ENCODE measurements around the gene PAX1.

The PAX1 gene

GRCh38 chr20:21705575-21706260 lies at the start of gene PAX1:
TSS of gene PAX1 (plus strand) at chr20:21705664. CDS start at chr20:21705713, 49 bp downstream.
- no peak for DNase-seq (ENCODE audit: low spot score)

GRCh38 chr20:21656308-21657067 lies 49.0 kb upstream of the PAX1 start:
- no peak for DNase-seq (ENCODE audit: low spot score)

DNA sequence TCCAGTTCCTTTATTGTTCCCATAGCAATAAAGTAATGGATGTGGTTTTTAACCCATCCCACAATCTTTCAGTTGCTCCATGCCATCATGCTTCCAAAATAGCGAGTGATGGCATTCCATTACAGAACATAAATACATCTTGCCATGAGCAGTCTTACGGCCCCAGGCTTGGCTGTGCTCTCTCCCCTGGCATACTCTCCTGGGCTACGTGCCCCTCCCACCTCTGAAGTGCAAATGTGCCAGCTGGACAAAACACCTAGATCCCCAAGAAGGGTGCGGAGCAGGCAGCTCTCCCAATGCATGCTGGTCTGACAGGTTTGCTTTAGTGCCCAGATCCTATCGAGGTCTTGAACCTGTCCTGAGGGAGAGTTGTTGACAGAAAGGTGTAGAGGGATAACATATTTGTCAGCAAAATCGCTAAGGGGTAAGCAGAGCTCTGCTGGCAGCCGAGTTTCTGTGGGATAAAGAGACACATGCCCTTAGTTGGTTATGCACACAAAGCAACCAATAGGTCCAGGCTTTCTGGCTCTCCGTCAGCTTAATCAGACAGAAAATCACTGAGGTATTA lies 43.9 kb upstream of the PAX1 start:
- DNase-seq (ENCODE audit: low spot score), result no peak

DNA sequence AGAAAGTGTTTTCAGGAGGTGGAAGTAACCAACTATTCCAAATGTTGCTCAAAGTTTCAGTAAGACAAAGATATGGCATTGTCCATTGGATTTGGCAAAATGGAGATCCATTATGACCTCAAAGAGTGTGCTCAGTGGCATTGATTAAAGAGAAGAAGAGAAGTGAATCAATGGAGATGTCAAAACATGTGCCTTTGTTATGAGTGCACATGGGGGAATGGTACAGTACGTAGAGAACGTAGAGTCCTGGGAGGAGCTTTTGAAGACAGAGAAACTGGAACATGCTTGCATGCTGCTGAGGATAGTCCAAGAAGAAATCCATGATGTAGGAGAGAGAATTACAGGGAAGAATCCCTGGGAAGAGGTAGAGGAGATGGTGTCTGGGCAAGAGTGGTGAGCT lies 42.0 kb upstream of the PAX1 start:
- DNase-seq (ENCODE audit: low spot score), result no peak

GRCh38 chr20:21665687-21666446 lies 39.6 kb upstream of the PAX1 start:
- no peak for DNase-seq (ENCODE audit: low spot score)

DNA sequence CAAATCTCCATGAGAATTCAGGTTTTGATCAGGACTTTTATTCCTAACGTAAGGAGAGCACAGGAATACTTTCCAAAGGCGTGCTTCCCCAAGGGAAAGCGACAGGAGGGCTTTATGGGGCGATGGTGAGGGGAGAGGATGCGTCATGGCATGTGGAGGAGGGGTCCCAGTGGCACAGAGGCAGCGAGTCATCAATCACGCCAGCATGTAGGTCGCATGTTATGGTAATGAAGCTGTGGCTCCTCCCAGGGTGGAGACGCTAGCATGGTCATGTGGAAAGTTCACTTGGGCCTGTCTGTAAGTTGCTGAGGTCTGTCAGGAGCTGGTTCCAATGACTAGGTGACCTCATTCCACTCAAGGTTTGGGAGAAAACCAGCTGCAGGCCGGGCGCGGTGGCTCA lies 35.3 kb upstream of the PAX1 start:
- DNase-seq (ENCODE audit: low spot score), result no peak

GRCh38 chr20:21670981-21671380 lies 34.5 kb upstream of the PAX1 start:
- no peak for DNase-seq (ENCODE audit: low spot score)

DNA sequence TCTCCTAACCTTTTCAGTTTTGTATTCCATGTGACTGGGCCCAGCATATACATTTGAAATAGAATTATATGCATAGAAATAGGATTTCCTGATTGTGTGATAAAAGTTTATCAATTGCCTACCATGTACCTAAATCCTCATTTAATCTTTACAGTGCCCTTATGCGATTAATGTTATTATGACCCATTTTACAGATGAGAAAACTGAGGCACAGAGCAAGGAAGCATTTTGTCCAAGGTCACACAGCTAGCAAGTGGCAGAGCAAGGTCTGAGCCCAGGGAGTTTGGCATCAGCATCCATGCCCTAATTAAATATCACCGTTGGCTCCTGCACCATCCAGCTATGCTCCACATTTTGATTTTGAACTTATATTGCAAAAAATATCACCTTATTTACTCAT lies 28.2 kb upstream of the PAX1 start:
- no peak for DNase-seq (ENCODE audit: low spot score)

GRCh38 chr20:21677781-21678180 lies 27.7 kb upstream of the PAX1 start:
- no peak for DNase-seq (ENCODE audit: low spot score)

GRCh38 chr20:21681234-21681921 lies 24.1 kb upstream of the PAX1 start:
- DNase-seq (ENCODE audit: low spot score), result no peak

DNA sequence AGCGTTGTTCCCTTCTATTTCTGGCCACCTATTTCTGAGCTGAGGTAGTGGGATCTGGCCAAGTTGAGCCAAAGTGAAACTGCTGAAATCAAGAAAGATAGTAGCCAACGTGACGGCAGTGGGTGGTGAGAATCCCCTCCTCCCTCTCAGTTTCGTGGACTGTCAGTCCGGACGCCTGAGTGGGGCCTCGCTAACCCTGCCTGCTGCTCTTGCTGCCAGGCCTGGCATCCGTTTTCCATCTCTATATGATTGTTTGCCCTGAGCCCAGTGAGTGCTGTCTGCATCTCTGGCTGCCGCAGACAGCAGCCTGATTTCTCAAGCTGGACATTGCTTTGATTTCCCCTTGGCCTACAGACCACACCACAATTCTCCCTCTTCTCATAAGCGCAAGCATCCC lies 23.5 kb upstream of the PAX1 start:
- DNase-seq (ENCODE audit: low spot score), result no peak

- no peak for DNase-seq (ENCODE audit: low spot score)
Measured at GRCh38 chr20:21682521-21682954, 22.9 kb upstream of the PAX1 start.

- no peak for DNase-seq (ENCODE audit: low spot score)
Measured at GRCh38 chr20:21684671-21685070, 20.8 kb upstream of the PAX1 start.

DNA sequence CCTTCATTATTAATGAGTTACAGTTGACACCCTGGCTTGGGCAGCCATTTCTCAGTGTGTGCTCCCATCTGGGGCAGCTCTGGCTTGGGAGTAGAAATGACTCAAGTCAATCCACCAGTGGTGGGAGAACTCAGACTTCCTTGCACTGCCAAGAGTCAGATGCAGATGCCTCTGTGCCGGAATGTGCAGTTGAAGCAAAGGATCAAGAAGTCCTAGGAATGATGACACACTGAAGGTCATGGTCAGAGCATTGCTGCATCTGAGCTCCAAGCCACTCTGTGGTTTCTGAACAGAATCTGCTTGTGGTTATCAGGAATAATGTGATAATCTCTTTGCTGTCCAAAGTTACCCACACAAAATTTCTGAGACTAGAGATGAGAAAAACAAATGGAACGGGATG lies 19.5 kb upstream of the PAX1 start:
- DNase-seq (ENCODE audit: low spot score), result no peak

DNA sequence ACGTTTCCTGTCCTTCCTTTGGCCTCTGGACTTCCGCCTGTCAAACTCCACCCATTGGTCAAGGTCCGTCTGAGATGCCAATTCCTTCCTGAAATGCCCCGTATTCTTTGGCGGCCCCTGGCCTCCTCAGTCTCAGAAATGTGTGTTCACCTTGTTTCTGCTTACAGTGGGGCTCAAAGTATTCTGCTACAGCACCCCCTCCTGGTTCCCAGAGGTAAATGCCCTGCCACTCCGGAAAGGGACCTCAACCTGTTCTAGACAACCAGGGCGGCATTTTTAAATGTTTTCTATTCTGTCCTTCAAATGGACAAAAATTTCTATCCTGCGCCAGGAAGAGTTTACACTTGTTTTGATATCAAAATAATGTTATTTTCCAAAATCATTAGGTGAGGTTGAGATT lies 12.1 kb upstream of the PAX1 start:
- DNase-seq (ENCODE audit: low spot score), result no peak

DNA sequence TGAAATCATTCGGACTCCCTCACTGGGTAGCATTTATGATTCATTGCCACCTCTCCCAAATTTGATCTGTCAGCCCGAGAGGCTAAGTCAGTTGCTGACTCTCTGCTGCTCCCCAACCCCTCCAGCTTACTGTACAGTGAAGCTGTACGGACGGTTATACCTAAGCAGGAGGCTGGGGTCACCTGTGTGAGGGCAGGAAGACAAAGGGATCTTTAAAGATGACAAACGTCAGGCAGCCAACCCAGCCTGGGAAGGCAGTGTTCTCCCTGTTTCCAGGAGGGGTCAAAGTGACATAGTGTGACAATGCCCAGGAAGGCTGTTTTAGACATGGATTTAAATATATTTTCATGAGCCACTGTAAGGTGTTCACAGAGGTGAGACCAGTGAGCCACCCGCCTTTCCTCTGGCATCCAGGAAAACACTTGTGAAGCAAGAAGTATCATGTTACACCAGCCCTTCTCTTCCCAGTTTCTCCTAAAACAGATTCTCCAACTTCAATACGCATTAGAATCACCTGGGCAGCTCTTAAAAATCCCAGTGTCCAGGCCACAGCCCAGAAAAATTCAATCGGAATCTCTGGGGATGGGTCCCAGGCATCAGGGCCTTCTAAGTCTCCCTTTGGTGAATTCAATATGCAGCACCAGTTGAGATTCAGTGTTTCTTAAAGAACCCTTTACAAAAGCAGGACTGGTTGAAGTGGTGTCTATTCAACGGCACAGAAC lies 6.8 kb upstream of the PAX1 start:
- DNase-seq (ENCODE audit: low spot score), result no peak

- DNase-seq (ENCODE audit: low spot score), result no peak
Measured at GRCh38 chr20:21699216-21699508, 6.3 kb upstream of the PAX1 start.

DNA sequence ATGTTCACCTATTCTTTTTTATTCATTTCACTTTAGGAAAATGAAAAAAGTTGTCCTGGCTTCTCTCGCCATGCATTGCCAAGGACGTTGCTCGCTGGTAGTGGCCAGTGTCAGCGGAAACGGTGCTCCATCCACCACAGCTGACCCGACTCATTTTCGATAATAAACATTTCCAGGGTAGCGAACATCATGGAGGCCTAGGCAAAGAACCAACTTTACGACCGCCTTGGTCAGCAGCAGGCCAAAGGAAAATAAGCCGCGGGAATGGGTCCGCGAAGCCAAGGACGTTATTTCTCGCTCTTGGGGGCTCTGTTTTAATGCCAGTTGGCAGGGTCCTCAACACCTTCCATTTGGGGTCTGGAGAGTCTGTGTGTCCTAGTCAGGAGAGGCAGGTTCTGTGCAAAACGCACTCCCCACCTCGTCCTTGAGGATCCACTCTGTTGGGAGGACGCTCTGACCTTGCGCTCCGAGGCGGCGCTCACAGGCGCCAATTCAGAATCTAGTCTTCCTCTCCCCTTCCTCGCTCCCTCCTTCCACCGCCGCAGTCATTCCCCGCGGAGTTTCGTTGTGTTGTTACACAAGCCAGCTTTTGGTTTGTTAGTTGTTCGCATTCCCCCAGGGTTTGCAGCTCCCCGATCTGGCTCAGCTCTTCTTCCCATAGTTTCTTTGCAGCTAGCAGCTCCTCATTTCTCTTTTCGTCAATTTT lies 4.1 kb upstream of the PAX1 start:
- DNase-seq (ENCODE audit: low spot score), result no peak

DNA sequence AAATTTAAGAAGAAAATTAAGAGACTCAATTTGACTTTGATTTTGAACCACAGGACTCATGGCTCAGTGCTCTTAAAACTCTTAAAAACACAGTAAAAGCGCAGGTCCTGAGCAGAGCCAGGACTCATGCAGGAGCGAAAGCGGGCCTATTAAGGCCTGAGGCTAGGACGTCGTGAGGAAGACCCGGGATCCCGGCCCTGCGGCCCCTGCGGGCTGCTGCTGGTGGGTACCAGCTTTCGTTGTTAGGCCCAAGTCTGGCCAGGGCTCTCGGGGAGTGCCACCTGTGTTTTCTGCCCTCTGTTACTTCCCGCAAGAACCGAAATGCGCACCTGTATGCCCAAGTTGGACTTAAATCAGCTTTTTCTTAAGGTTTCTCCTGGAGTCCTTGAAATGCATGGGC lies 3.4 kb upstream of the PAX1 start:
- DNase-seq (ENCODE audit: low spot score), result no peak

DNA sequence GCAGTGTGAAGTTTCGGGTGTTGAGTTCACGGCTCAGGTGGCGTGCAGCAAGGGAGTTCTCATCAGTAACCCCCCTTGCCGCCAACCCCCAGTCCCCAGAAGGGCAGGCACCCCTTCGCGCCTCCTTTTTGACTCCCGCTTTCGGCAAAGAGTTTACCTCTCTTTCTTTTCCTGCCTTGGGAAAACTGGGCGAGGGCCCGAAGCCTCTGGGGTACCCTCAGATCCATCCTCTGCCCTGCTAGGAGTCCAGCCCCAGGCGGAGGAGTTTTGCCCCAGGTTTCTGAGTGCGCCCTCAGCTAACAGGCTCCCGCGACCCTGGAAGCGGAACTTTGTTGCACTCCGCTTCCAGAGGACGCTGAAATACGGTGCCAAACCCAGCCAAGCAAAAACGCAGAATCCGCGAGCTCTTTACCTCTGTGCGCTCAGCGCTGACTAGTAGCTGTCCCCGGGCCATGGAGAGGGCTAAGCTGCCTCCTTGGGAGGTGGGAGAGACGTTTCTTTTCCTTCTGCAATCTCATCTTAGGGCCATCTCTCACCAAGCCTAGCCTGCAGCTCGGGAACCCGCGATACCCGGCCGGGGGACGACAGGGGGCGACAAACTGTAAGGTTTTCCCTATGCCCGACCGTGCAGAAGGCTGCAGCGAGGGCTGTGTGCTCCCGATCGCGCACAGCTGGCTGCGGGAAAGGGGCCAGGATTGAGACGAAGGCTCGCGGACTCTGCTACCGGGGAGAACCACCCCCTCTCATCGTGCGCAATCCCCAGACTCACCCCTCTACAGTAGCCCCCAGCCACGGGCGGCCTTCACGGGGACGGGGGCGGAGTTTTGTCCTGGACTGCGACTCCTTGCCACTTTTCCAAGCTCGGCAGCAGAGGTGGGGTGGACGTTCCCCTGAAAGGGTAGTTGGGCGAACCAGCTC lies 2.7 kb upstream of the PAX1 start:
- peak; percentile 94 for DNase-seq (ENCODE audit: low spot score)

Data from ecto neural progenitor cell (in vitro differentiated cells).